Measurements from ENCODE around the gene LIN7B. TPM values are rescaled to one million over a fixed set of nuclear protein-coding genes. Genes with fewer than 3 reads are reported as not detected.

Gene LIN7B
- total and polyA plus RNA-seq, 2 of the 13 experiments (the other 11 are each of a cell fraction or from before 2014, with no cell fraction given) = 5.3 to 7.6 TPM

DNA sequence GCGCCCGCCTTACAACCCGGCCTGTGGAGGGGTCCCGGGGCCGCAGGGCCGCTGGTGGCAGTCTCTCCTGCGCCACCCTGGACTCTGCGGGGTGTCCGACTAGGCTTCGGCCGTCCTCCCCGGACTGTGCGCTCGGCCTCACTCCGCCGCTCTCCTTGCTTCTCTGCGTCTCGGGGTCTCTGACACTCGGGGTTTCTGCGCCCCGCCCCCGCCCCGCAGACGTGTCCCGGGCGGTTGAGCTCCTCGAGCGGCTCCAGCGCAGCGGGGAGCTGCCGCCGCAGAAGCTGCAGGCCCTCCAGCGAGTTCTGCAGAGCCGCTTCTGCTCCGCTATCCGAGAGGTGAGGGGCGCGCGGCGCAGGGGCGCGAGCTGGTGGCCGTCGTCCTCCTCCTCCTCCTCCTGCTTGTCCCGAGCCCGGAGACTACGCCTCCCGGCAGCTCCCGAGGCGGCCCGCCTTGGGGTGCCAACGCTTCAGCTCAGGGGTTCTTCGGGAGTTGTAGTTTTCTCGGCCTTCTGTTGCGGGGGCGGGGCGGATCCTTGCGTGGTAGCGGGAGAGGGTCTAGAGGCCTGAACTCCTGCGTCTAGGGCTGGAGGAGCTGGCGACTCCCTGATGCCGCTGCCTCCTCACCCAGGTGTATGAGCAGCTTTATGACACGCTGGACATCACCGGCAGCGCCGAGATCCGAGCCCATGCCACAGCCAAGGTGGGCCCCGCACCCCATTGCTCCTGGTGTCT lies 627 bp downstream of the LIN7B start (continued):
- 0 out of 2 replicates have a peak, but pooled peaks have one; percentile 22 for TF ChIP-seq POLR2AphosphoS5 (IDR thresholded peaks at IDR 0.05; ENCODE audit: low read depth, low read length)
- no peak for TF ChIP-seq TRIM22 (IDR thresholded peaks at IDR 0.05)
- TF ChIP-seq XRCC5 (optimal IDR thresholded peaks at IDR 0.05; ENCODE audit: low read length) = peak; percentile 22
- TF ChIP-seq, protein P1, sequence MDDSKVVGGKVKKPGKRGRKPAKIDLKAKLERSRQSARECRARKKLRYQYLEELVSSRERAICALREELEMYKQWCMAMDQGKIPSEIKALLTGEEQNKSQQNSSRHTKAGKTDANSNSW (CRISPR knock-in tag; IDR thresholded peaks at IDR 0.05; ENCODE audit: borderline replicate concordance) = no peak
- no peak for TF ChIP-seq REL (CRISPR knock-in tag; conservative IDR thresholded peaks at IDR 0.05)
- TF ChIP-seq CREB3 (CRISPR knock-in tag; IDR thresholded peaks at IDR 0.05) = no peak
- no peak for TF ChIP-seq NFE2L1 (CRISPR knock-in tag; IDR thresholded peaks at IDR 0.05; ENCODE audit: borderline replicate concordance)
- no peak for TF ChIP-seq ZNF232 (CRISPR knock-in tag; IDR thresholded peaks at IDR 0.05; ENCODE audit: borderline replicate concordance)
- TF ChIP-seq SAFB2 (CRISPR knock-in tag; IDR thresholded peaks at IDR 0.05; ENCODE audit: borderline replicate concordance, low read depth) = no peak
- TF ChIP-seq PLSCR1 (CRISPR knock-in tag; IDR thresholded peaks at IDR 0.05; ENCODE audit: borderline replicate concordance) = no peak
- TF ChIP-seq ELF3 (CRISPR knock-in tag; IDR thresholded peaks at IDR 0.05) = no peak
- TF ChIP-seq SKIL (CRISPR knock-in tag; IDR thresholded peaks at IDR 0.05; ENCODE audit: borderline replicate concordance) = no peak
- TF ChIP-seq ETV6 (CRISPR knock-in tag; conservative IDR thresholded peaks at IDR 0.05) = no peak
- TF ChIP-seq SRF (IDR thresholded peaks at IDR 0.05; ENCODE audit: low read depth, low read length) = no peak
- no peak for TF ChIP-seq NR2C2 (CRISPR knock-in tag; IDR thresholded peaks at IDR 0.05; ENCODE audit: borderline replicate concordance)
- TF ChIP-seq MED13 (CRISPR knock-in tag; IDR thresholded peaks at IDR 0.05) = no peak
- no peak for TF ChIP-seq ZFP82 (CRISPR knock-in tag; IDR thresholded peaks at IDR 0.05; ENCODE audit: borderline replicate concordance)
- TF ChIP-seq IKZF4 (CRISPR knock-in tag; IDR thresholded peaks at IDR 0.05; ENCODE audit: borderline replicate concordance, low read depth, not compliant biosample characterization) = peak; percentile 35
- no peak for TF ChIP-seq ZNF382 (CRISPR knock-in tag; IDR thresholded peaks at IDR 0.05; ENCODE audit: borderline replicate concordance)
- TF ChIP-seq NR1H2 (CRISPR knock-in tag; IDR thresholded peaks at IDR 0.05; ENCODE audit: borderline replicate concordance, low read depth) = no peak
- no peak for TF ChIP-seq NR0B2 (CRISPR knock-in tag; IDR thresholded peaks at IDR 0.05)
- TF ChIP-seq SKI (IDR thresholded peaks at IDR 0.05; ENCODE audit: partially characterized antibody) = no peak

Data from HepG2 (cell line).